Eye (tissue), 1 donor: ENCODE measurements around the gene ORAI1.
"Not testable (repeated sequence)": the region's sequence is repeated elsewhere in the genome, so short reads cannot be mapped to it uniquely, and the experiment has no call there.

Experiments
- DNase-seq: peaks from one replicate; pipeline ENCODE4 v3.0.0-alpha.2; 2015

The ORAI1 gene

DNA sequence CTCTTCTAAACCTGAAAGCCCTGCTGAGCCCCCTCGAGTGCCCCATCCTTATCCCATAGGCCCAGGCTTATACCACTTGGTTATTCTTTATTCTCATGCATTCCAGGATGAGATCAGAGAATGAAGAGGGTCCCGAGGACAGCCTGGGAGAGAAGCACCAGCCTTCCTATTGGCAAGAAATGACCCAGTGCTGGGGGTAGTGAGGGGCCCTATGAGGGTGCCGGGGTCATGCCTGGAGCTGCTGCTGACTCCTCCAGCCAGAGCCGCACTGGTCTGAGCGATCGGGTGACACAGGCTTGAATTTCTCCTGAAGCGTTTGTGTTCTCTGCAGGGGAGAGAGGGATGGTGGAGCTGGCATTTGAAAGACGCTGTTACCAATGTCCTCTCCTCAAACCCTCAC lies 25.0 kb downstream of the ORAI1 start:
- peak; percentile 24 for DNase-seq

DNA sequence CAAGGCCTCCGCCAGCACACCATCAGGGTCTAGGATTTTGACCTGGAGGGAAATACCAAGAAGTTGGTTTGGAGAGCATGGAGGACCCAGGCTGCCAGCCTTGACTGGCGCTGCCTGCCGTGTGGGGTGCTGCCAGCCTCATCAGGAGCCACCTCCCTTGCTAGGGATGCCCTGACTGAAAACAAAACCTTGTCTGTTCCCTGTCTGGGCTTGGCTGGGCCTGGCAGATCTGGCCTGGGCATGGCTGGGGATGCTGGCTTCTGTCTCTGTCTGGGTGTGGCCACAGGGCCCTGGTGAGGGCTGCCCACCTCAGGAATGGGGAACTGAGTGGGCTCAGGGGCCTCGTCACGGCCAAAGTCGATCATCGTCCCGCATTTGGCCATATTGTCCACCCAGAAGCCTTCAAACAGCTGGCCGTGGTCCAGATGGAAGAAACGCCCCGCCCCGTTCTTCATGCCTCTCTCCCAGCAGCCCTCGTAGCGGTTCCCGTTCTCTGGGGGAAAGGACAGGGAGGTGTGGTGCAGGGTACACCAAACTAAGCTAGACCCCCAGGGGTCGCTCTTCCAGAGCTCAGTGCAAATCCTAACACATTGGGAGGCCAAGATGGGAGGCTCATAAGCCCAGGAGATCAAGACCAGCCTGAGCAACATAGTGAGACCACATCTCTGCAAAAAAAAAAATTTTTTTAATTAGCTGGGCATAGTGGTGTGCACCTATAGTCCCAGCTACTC lies 26.6 kb downstream of the ORAI1 start:
- no peak for DNase-seq

DNA sequence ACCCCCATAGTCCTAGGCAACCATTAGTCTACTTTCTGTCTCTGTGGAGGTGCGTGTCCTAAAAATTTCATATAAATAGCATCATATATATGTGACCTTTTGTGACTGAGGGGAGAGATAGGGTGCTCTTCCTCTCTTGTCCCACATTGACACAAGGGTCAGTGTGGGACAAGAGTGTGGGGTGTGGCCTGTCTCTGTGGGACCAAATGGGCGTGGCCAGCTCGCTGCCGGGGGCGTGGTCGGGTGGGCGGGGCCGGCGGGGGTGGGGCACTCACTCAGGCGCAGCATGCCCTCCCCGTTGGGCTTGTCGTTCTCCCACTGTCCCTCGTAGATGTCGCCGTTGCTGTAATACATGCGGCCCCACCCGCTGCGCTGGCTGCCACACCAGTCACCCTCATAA lies 27.7 kb downstream of the ORAI1 start:
- no peak for DNase-seq

DNA sequence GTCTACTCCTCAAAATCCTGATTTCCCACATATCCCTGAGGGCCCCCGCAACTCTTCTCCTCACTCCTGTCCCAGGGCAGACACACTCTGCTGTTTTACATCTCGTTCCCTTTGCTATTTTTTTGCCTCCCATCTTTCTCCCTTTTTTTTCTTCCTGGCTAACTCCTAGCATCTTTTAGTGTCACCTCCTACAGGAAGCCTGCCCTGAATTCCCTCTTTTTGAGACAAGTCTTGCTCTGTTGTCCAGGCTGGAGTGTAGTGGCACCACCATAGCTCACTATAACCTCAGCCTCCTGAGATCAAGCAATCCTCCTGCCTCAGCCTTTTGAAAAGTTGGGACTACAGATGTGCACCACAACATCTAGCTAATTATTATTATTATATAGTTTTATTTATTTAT lies 29.8 kb downstream of the ORAI1 start:
- no peak for DNase-seq

DNA sequence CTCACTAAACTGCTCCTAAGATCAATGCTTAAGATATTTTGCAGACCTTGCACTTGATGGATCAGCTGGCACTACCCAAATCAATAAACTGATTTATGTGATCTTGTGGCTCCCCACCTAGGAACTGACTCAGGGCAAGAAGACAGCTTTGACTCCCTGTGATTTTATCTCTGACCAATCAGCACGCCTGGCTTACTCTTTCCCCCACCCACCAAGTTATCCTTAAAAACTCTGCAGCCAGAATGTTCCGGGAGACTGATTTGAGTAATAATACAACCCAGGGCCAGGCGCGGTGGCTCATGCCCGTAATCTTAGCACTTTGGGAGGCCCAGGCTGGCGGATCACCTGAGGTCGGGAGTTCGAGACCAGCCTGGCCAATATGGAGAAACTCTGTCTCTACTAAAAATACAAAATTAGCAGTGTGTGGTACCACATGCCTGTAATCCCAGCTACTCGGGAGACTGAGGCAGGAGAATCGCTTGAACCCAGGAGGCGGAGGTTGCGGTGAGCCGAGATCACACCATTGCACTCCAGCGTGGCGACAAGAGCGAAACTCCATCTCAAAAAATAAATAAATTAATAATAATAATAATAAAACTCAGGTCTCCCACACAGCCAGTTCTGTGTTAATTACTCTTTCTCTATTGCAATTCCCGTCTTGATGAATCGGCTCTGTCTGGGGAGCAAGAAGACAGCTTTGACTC lies 31.1 kb downstream of the ORAI1 start:
- no peak for DNase-seq

DNA sequence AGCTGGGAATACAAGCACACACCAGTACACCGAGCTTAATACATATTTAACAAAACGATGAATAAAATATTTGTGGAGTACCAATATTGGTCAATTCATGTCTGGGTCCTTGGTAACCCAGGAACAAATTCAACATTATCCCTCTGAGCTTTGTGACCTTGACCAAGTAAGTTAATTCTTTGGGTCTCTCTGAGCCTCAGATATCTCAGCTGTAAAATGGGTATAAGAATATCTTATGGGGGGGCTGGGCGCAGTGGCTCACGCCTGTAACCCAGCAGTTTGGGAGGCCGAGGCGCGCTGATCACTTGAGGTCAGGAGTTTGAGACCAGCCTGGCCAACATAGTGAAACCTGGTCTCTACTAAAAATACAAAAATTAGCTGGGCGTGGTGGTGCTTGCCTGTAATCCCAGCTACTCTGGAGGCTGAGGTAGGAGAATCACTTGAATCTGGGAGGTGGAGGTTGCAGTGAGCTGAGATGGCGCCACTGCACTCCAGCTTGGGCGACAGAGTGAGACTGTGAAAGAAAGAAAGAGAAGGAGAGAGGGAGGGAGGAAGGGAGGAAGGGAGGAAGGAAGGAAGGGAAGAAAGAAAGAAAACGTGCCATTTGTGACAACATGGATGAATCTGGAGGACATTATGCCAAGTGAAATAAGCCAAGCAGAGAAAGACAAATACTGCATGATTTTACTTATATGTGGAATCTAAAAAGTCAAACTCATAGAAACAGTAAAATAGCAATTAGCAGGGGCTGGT lies 35.2 kb downstream of the ORAI1 start:
- not testable (repeated sequence) for DNase-seq

DNA sequence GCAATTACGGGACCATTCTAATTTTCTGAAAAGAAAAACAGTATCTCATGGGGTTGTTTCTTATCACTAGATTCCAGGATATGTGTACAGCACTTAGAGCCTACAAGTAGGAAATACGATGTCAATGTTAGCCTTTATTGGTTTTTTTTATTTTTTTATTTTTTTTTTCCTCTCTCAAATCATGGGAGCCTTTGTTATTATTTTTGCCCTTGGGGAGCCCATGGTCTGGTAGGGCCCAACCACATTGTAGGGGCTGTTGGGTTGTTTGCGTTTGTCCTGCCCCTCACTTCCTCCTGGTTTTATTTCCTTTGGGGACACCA lies 37.2 kb downstream of the ORAI1 start:
- DNase-seq, result no peak

DNA sequence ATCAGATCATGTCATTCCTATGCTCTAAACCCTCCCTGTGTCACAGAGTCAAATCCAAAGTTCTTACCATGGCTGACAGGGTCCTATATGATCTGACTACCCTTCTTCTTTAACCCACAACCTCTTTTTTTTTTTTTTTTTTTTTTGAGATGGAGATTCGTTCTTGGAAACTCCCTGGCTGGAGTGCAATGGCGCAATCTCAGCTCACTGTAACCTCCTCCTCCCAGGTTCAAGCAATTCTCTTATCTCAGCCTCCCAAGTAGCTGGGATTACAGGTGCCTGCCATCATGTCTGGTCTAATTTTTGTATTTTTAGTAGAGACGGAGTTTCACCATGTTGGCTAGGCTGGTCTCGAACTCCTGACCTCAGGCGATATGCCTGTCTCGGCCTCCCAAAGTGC lies 40.5 kb downstream of the ORAI1 start:
- DNase-seq, result not testable (repeated sequence)

DNA sequence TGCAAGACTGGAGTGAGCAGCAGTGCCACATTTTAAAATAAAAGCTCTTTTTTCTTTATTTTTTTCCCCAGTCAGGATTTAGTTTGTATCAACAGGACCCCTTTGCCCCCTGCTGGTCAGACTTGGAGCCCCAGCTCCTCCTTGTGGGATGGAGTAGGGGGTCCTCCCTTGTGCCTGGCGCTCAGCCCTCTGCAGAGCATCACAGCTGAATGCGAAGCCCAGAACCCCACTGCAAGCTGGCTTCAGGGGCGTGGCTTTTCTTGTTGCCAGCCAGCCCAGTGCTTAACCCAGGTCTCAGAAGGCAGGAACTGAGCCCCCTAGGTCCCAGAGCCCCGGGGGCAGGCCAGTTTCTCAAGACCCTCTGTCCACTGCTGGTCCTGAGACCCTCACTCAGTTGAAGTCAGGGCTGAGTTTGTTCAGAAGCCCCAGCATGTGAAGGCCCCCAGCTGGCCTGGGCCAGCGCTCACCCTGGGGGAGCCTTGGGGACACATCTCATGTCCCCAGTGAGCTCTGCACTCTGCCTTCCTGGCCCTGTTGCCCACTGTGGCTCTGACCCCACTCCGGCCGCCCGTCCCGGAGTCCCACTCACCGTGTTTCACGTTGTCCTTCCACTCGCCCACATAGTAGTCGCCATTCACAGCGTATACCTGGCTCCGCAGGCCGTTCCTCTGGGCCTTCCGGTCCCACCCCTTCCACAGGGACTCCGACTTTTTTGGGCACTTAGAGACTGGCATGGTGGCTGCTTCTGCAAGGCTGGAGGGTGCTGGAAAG lies 42.6 kb downstream of the ORAI1 start:
- DNase-seq, result peak; percentile 78

DNA sequence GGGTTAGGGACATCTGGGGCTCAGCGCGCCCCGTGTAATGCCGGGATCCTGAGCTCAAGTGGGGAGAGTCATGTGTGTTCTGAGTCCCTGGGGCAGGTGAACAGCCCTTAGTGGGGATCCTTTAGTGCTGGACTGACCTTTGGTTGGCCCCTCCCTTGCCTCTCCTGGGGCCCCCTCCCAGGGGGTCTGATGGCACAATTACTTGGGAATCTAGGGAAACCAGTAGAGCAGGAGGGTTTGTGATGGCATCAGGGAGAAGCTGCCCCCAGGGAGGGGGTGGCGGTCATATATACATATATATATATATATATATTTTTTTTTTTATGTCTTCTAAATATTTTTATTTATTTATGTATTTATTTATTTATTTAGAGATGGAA lies 43.2 kb downstream of the ORAI1 start, which contains the start of gene MORN3:
MORN3 (minus strand) TSS at position 134 of the 380 bp plus-strand sequence. CDS start 171 bp downstream, outside the sequence.
- no peak for DNase-seq

DNA sequence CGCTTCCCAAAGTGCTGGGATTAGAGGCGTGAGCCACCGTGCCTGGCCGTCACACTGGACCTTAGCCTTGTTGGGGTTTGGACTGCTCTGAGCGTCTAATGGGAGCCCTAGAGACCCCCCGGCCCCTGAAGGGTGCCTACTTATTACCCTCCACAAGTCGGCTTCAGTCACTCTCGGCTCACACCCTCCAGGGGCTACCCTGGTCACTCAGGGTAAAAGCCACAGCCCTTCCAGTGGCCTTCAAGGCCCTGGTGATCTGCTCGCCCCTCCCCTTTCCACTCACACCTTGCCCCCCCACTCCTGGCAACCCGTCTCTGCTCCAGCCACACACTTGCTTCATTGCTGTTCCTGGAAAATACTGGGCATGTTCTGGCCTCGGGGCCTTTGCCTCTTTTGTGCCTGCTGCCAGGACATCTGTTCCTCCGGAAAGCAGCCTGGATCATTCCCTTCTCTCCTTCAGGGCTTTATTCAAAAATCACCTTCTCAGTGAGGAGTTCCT lies 46.7 kb downstream of the ORAI1 start:
- DNase-seq, result no peak

DNA sequence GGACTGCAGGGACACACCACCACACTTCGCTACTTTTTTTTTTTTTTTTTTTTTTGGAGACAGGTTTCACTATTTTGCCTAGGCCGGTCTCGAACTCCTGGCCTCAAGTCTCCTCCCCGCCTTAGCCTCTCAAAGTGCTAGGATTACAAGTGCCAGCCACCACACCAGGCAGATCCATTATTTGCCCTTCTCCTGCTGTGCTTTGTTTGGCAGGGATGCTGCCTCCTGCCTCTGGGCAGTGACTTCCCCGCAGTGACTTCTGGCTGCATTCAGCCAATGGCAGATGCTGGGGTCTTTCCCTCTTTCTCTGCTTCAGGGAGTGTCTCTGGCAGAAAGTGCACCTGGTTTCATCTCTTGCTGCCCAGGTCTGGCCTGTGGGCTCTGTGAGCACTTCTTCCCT lies 49.9 kb downstream of the ORAI1 start:
- DNase-seq, result no peak

DNA sequence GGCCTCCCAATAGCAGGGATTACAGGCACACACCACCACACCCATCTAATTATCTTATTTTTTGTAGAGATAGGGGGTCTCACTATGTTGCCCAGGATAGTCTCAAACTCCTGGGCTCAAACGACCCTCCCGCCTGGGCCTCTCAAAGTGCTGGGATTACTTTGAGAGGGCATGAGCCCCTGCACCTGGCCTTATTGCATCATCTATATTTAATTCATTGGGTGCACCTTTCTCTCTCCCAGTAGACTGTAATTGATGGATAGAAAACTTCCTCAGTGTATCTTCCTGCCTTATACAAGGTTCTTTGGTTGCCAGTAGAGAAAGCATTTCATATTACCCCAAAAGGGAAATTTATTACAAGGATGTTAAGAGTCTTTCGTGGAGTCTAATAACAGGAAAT lies 52.0 kb downstream of the ORAI1 start:
- DNase-seq, result no peak

DNA sequence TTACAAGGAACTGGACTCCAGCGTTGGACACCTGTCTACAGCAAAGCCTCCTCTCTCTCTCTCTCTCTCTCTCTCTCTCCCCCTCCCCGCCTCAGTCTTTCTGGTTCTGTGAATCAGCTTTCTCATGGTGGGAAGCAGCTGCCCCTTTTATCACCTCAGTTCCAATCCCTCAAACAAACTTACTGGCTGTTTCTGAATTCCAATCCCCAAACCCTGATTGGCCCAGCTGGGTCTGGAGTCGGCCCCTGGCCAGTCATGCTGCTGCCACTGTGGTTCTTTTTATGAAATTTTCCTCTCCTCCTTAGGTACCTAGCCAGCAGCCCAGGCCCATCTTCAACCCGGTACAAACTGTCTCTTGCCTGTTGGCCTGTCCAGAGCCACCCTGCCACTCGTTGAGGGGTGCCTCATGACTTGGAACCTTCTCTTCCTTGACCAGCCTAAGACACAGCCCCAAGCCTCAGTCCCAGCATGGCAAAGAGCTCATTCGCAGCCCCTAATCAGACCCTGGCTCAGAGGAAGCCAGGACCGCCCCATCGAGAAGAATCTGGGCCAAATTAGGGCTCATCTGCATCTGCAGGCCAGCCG lies 52.5 kb downstream of the ORAI1 start:
- DNase-seq, result peak; percentile 38

DNA sequence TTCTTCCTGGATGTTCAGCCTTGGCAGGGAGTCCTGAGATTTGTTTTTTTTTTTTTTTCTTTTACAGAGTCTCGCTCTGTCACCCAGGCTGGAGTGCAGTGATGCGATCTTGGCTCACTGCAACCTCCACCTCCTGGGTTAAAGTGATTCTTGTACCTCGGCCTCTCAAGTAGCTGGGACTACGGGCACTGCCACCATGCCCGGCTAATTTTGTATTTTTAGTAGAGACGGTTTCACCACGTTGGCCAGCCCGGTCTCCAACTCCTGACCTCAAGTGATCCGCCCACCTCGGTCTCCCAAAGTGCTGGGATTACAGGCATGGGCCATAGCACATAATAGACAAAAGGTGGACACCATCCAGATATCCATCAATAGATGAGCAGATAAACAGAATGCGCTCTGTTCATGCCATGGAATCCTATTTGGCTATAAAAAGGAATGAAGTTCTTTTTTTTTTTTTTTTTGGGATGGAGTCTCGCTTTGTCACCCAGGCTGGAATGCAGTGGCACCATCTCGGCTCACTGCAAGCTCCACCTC lies 53.4 kb downstream of the ORAI1 start:
- DNase-seq, result not testable (repeated sequence)

DNA sequence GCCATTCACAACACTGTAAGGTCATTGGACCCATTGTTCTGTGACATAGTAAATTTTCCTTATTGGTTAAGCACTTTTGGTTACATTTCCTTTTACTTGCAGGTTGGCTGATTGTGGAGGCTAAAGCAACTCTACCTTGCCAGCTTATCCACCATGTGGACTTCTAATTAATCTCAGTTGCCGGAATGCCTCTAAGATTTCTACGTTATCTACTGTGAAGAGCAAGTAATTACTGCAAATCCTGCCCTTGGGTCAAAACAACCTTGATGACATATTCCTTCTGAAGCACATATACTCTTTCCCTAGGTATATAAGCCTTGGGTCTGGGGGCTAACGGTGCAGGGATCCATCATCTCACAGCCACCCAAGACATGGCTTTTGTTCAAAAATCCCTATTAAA lies 62.6 kb downstream of the ORAI1 start:
- no peak for DNase-seq

DNA sequence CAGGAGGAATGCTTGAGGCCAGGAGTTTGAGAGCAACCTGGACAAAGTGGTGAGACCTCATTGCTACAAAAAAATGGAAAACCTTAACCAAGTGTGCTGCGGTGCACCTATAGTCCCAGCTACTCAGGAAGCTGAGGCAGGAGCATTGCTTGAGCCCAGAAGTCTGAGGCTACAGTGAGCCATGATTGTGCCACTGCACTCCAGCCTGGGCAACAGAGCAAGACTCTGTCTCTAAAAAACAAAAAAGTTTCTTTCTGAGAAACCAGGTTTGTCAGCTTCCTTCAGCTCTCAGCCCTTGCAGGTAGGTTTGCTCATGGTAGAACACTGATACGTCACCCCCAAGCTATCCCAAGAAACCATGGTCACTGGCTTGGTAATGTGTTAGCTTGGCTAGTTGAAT lies 63.1 kb downstream of the ORAI1 start:
- no peak for DNase-seq
